Measurements from ENCODE around the gene TUBGCP4. TPM values are rescaled to one million over a fixed set of nuclear protein-coding genes. Genes with fewer than 3 reads are reported as not detected.

TUBGCP4 gene
- total RNA-seq, 1 experiment from 2014 or later = 31.9 TPM

DNA sequence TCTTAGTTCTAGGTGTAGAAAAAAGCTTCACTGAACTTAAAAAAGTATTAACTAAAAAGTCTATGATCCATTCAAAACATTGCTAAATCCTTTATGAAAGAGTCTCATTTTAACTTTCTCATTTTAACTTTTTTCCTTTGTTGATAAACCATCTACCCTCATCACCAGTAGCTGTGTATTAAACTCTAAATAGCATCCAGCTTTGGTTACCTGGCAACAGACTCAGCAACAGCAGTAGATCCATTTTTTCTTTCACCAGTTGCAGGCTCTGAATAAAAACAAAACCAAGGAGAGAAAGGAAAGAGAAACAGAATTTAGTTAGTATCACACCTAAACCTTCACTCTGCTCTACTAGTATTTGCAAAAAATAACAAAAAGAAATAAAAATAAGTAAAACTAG lies 70.4 kb downstream of the TUBGCP4 start:
- CTCF ChIA-PET = interaction anchor here (1.1 kb wide), 1 partner anchor 70 kb away, joined by 7 read pairs; no protein-coding TSS in a partner anchor
- TF ChIP-seq CTCF (IDR thresholded peaks at IDR 0.05) (no peak), REST (IDR thresholded peaks at IDR 0.05; ENCODE audit: insufficient read depth in 1 of 2, low read depth in 2 of 2, low read length in 1 of 2) (no peak)
- Histone ChIP-seq H3K4me1 (ENCODE audit: control insufficient read depth, insufficient read depth, low read length) (no peaks in the 10 kb centered on the region), H3K4me3 (ENCODE audit: low read depth in 2 of 2, low read length in 2 of 2) (no peak overlapping the region), H3K27ac (ENCODE audit: low read length) (no peak overlapping the region), H3K36me3 (ENCODE audit: control insufficient read depth, insufficient read depth, low read length) (peaks cover 24% of the 10 kb centered on the region), H3K27me3 (ENCODE audit: control insufficient read depth, insufficient read depth, low read length) (no peaks in the 10 kb centered on the region), H3K9me3 (ENCODE audit: control insufficient read depth, insufficient read depth, low read depth, low read length) (no peaks in the 10 kb centered on the region)
- intact Hi-C loops (cut with micrococcal nuclease; ENCODE audit: unreplicated experiment) (no loop called here), in situ Hi-C loops (cut with HindIII; ENCODE audit: low pct_unique_long_range_greater_than_20kb, low sequenced_read_pairs) (no loop called here)
- no TSS peak for BruUV-seq (replicated peaks)
- POLR2A ChIA-PET = no interaction called here
- no peak for ATAC-seq
- no peak for DNase-seq (ENCODE audit: low read depth, low spot score)

DNA sequence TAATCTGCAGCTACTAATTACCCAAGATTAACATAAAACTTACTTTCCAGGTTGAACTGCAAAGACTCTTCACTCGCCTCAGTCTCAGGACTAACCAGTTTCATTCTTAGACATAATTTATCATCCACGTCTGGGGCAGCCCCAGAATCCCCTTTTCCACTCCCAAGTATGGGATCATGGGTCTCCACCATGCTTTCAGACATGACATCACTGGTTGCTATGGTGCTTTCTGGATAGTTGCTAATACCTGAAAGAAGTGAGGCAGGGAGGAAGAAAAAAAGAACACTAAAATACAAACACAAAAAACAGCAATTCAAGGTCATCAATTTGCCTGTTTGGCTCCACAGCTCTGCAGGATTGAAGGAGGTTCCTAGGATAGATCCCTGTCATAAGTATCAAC lies 75.4 kb downstream of the TUBGCP4 start:
- CTCF ChIA-PET = no interaction called here
- no peak overlapping the region for H3K27ac ChIP-seq (ENCODE audit: low read length)
- no peaks in the 10 kb centered on the region for H3K27me3 ChIP-seq (ENCODE audit: control insufficient read depth, insufficient read depth, low read length)
- no peak for TF ChIP-seq SIN3A (IDR thresholded peaks at IDR 0.05; ENCODE audit: borderline replicate concordance, insufficient read depth, low read depth, low read length)
- TF ChIP-seq POLR2AphosphoS5 (IDR thresholded peaks at IDR 0.05; ENCODE audit: low read depth, low read length) = no peak
- TF ChIP-seq TCF7L2 (IDR thresholded peaks at IDR 0.05; ENCODE audit: low read depth, low read length) = no peak
- TF ChIP-seq CTCF (IDR thresholded peaks at IDR 0.05) = no peak
- TF ChIP-seq REST (IDR thresholded peaks at IDR 0.05; ENCODE audit: insufficient read depth in 1 of 2, low read depth in 2 of 2, low read length in 1 of 2) = no peak
- no peaks in the 10 kb centered on the region for H3K9me3 ChIP-seq (ENCODE audit: control insufficient read depth, insufficient read depth, low read depth, low read length)
- H3K4me1 ChIP-seq (ENCODE audit: control insufficient read depth, insufficient read depth, low read length) = no peaks in the 10 kb centered on the region
- POLR2A ChIA-PET = no interaction called here
- DNase-seq (ENCODE audit: low read depth, low spot score) = no peak
- intact Hi-C loops (cut with micrococcal nuclease; ENCODE audit: unreplicated experiment) (no loop called here), in situ Hi-C loops (cut with HindIII; ENCODE audit: low pct_unique_long_range_greater_than_20kb, low sequenced_read_pairs) (no loop called here)
- H3K36me3 ChIP-seq (ENCODE audit: control insufficient read depth, insufficient read depth, low read length) = peaks cover 12% of the 10 kb centered on the region; the same call in 1 of the 2 replicates
- no peak for ATAC-seq
- no TSS peak for BruUV-seq (replicated peaks)
- H3K4me3 ChIP-seq (ENCODE audit: low read depth in 2 of 2, low read length in 2 of 2) = no peak overlapping the region

Data from Panc1 (cell line).